Heart left ventricle (tissue), 16 donors: ENCODE measurements around the gene GPX2. TPM values are rescaled to one million over a fixed set of nuclear protein-coding genes. Genes with fewer than 3 reads are reported as not detected.

Experiments used
- ATAC-seq, 4 donors: fragments of 200-7000 bp; cut with Tn5 transposase; one replicate each; pipeline ENCODE4 v1.9.1; 2020 to 2022; ENCODE audit warnings: moderate library complexity in 4 of 4, mild to moderate bottlenecking in 3 of 4, moderate number of reproducible peaks in 1 of 4
- DNase-seq, 5 donors: peaks; one replicate each; pipeline ENCODE4 v3.0.0-alpha.2; 2020
- H3K27ac ChIP-seq, 12 donors: fragments of 200-600 bp; sonication (generic) in 4 of 12; one replicate each; pipeline versions ENCODE4 v1.5.0 to v1.8.0; 2016 to 2022; ENCODE audit warnings: mild to moderate bottlenecking in 2 of 12
- H3K27me3 ChIP-seq, 9 donors: fragments of 200-600 bp; sonication (generic) in 2 of 9; one replicate each; pipeline versions ENCODE4 v1.5.1 to v1.8.0; 2016 to 2022; ENCODE audit warnings: mild to moderate bottlenecking in 3 of 9
- H3K36me3 ChIP-seq, 9 donors: fragments of 200-600 bp; sonication (generic) in 2 of 9; one replicate each; pipeline versions ENCODE4 v1.5.0 to v1.8.0; 2018 to 2022; ENCODE audit warnings: mild to moderate bottlenecking in 2 of 9
- H3K4me1 ChIP-seq, 12 donors: fragments of 200-600 bp; sonication (generic) in 4 of 12; one replicate each; pipeline versions ENCODE4 v1.5.0 to v1.8.0; 2016 to 2022; ENCODE audit warnings: mild to moderate bottlenecking in 3 of 12
- H3K4me3 ChIP-seq, 12 donors: fragments of 200-600 bp; sonication (generic) in 4 of 12; one replicate each; pipeline versions ENCODE4 v1.5.0 to v1.8.0; 2017 to 2022; ENCODE audit warnings: mild to moderate bottlenecking in 9 of 12, moderate library complexity in 4 of 12
- H3K9me3 ChIP-seq, 12 donors: fragments of 200-600 bp; sonication (generic) in 4 of 12; one replicate each; pipeline versions ENCODE4 v1.5.0 to v1.8.0; 2016 to 2022; ENCODE audit warnings: mild to moderate bottlenecking in 1 of 12
- CTCF ChIP-seq, 12 donors: fragments of 200-600 bp; sonication (generic) in 4 of 12; IDR thresholded peaks; one replicate each; pipeline versions ENCODE4 v1.5.0 to v1.8.0; 2018 to 2022; ENCODE audit warnings: antibody characterized with exemption in 12 of 12, mild to moderate bottlenecking in 5 of 12
- POLR2A ChIP-seq, 2 donors: fragments of 450-650 bp; IDR thresholded peaks; one replicate each; pipeline ENCODE4 v1.6.1; 2017; ENCODE audit warnings: antibody characterized with exemption in 2 of 2, mild to moderate bottlenecking in 2 of 2, moderate library complexity in 2 of 2
- WGBS, 4 donors: extraction: QIAGEN DNeasy Blood & Tissue Kit in 2 of 4; methylation state at CpG; one replicate each; pipeline versions ENCODE4 v1.1.5 to v1.1.7; 2013 to 2018; 5-methylcytosine and 5-hydroxymethylcytosine counted together
- intact Hi-C, 10 donors: fragments of 100-400 bp; cut with DNase I; formaldehyde crosslinking; loops; one replicate each; pipeline versions ENCODE4 v1.11.1 to v1.14.2; 2022
- polyA plus RNA-seq, 2 donors: library from polyadenylated mRNA; stranded (reverse); fragments of 200-250 nt; gene quantifications; one replicate each; pipeline ENCODE4 v1.2.3, GENCODE V29; 2013
- total RNA-seq, 9 donors: library from RNA; depleted of rRNA in 2 of 9; stranded (reverse); fragments of >200 nt in 2 of 9; fragmentation: NEBNext Ultra II Directional in 3 of 9; extraction: Animal tissue kit (Norgen Biotek cat#: 25700) in 3 of 9; gene quantifications; one replicate each; pipeline versions ENCODE4 v1.1.0 to v1.2.4, GENCODE V29; 2016 to 2023
- donor health status: ischemic (EF 13 %, LVEDD 7.1; RV severe dilation, severe dysfunction).
- donor health status: healthy with polysubstance abuse.
- donor health status: DM: no; HTN: yes; CAD: no.
- donor health status: DM: no; HTN: no; CAD: no.
- donor health status: ischemic (EF 25% LVEDD 6.9; RV normal size, moderate dysfunction).
- donor health status: ischemic (EF 25% LVEDD 5.7; RV mildly dilated, moderate dysfunction).
- donor health status: healthy.
- donor health status: DM: yes; HTN: yes; CAD: no.
- donor health status: ischemic (EF 35%, LVEDD 5.7; RV mildly dilated, moderate dysfunction).
- donor health status: nonischemic (EF 11% LVEDD 7.7; RV severe dilation, severe dysfunction).
- donor health status: DM: yes; HTN: yes; CAD: no.
- donor health status: PGD.
- donor health status: ischemic (EF 29% LVEDD 5.4; RV normal size, mild dysfunction).
- donor health status: nonischemic (EF 23%, LVEDD 6.1; RV moderate dilation, normal function).

GPX2 gene
- total and polyA plus RNA-seq, 11 donors, result 0.26 TPM; not detected in 10

GRCh38 chr14:64927031-64927430 lies 15.5 kb downstream of the GPX2 start:
- ATAC-seq, result no peak
- 75 to 93% (median 90%) methylated on average over 3 of the region's 3 CpGs for WGBS, 4 donors
- peak overlapping the region in 4 of 12 donors; percentile 1 to 58 (median 38) for H3K27ac ChIP-seq
- no peak overlapping the region for H3K4me3 ChIP-seq
- intact Hi-C loops, result no loop called here
- DNase-seq, result no peak
- no peaks in the 10 kb centered on the region for H3K27me3 ChIP-seq
- H3K36me3 ChIP-seq, result peaks cover 0 to 84% (median 68%) of the 10 kb centered on the region in 9 donors
- no peaks in the 10 kb centered on the region for H3K9me3 ChIP-seq
- TF ChIP-seq POLR2A (IDR thresholded peaks at IDR 0.05) (no peak), CTCF (IDR thresholded peaks at IDR 0.05) (no peak)
- peaks cover 0 to 46% (median 19%) of the 10 kb centered on the region in 12 donors for H3K4me1 ChIP-seq

GRCh38 chr14:64926398-64926995 lies 16.0 kb downstream of the GPX2 start:
- H3K27me3 ChIP-seq, result no peaks in the 10 kb centered on the region
- ATAC-seq (no peak), DNase-seq (no peak)
- TF ChIP-seq POLR2A (IDR thresholded peaks at IDR 0.05), result no peak
- TF ChIP-seq CTCF (IDR thresholded peaks at IDR 0.05), result no peak
- no peak overlapping the region for H3K4me3 ChIP-seq
- intact Hi-C loops, result no loop called here
- H3K27ac ChIP-seq, result peak overlapping the region in 6 of 12 donors; percentile 1 to 58 (median 25)
- H3K36me3 ChIP-seq, result peaks cover 0 to 79% (median 64%) of the 10 kb centered on the region in 9 donors
- H3K4me1 ChIP-seq, result peaks cover 0 to 46% (median 19%) of the 10 kb centered on the region in 12 donors
- H3K9me3 ChIP-seq, result no peaks in the 10 kb centered on the region
- 50 to 70% (median 63%) methylated on average over 4 of the region's 4 CpGs for WGBS, 4 donors

- WGBS, 4 donors, result 85 to 91% (median 89%) methylated on average over 3 of the region's 3 CpGs
- no peak overlapping the region for H3K27ac ChIP-seq
- intact Hi-C loops, result no loop called here
These were observed 19.5 kb downstream of the GPX2 start for GRCh38 chr14:64923015-64923414.

GRCh38 chr14:64920465-64920864 lies 22.1 kb downstream of the GPX2 start:
- DNase-seq (no peak), ATAC-seq (peak in 1 of 4 donors; percentile 24)
- 52 to 88% (median 76%) methylated on average over 2 of the region's 2 CpGs for WGBS, 4 donors
- Histone ChIP-seq H3K4me1 (peaks cover 0 to 41% (median 25%) of the 10 kb centered on the region in 12 donors), H3K27ac (peak overlapping the region in 1 of 12 donors; percentile 2), H3K36me3 (peaks cover 0 to 22% (median 18%) of the 10 kb centered on the region in 9 donors), H3K4me3 (no peak overlapping the region), H3K27me3 (no peaks in the 10 kb centered on the region), H3K9me3 (no peaks in the 10 kb centered on the region)
- intact Hi-C loops, result no loop called here
- TF ChIP-seq POLR2A (IDR thresholded peaks at IDR 0.05) (no peak), CTCF (IDR thresholded peaks at IDR 0.05) (no peak)

More at GRCh38 chr14:64923015-64923414, 19.5 kb downstream of the GPX2 start:
- H3K4me3 ChIP-seq, result no peak overlapping the region
- H3K36me3 ChIP-seq, result peaks cover 0 to 47% (median 41%) of the 10 kb centered on the region in 9 donors
- TF ChIP-seq CTCF (IDR thresholded peaks at IDR 0.05) (no peak), POLR2A (IDR thresholded peaks at IDR 0.05) (no peak)
- H3K4me1 ChIP-seq, result peaks cover 0 to 36% (median 12%) of the 10 kb centered on the region in 12 donors
- H3K27me3 ChIP-seq, result no peaks in the 10 kb centered on the region
- DNase-seq (no peak), ATAC-seq (no peak)
- H3K9me3 ChIP-seq, result no peaks in the 10 kb centered on the region
